HG03280 (cell line): ENCODE measurements around the gene FARP1.

Experiments
- ATAC-seq: cut with Tn5 transposase; IDR thresholded peaks from one replicate; pipeline ENCODE4 v1.9.1; 2021; ENCODE audit warnings: mild to moderate bottlenecking, moderate library complexity; ENCODE audit not compliant: unreplicated experiment

Gene FARP1, protein sequence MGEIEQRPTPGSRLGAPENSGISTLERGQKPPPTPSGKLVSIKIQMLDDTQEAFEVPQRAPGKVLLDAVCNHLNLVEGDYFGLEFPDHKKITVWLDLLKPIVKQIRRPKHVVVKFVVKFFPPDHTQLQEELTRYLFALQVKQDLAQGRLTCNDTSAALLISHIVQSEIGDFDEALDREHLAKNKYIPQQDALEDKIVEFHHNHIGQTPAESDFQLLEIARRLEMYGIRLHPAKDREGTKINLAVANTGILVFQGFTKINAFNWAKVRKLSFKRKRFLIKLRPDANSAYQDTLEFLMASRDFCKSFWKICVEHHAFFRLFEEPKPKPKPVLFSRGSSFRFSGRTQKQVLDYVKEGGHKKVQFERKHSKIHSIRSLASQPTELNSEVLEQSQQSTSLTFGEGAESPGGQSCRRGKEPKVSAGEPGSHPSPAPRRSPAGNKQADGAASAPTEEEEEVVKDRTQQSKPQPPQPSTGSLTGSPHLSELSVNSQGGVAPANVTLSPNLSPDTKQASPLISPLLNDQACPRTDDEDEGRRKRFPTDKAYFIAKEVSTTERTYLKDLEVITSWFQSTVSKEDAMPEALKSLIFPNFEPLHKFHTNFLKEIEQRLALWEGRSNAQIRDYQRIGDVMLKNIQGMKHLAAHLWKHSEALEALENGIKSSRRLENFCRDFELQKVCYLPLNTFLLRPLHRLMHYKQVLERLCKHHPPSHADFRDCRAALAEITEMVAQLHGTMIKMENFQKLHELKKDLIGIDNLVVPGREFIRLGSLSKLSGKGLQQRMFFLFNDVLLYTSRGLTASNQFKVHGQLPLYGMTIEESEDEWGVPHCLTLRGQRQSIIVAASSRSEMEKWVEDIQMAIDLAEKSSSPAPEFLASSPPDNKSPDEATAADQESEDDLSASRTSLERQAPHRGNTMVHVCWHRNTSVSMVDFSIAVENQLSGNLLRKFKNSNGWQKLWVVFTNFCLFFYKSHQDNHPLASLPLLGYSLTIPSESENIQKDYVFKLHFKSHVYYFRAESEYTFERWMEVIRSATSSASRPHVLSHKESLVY

DNA sequence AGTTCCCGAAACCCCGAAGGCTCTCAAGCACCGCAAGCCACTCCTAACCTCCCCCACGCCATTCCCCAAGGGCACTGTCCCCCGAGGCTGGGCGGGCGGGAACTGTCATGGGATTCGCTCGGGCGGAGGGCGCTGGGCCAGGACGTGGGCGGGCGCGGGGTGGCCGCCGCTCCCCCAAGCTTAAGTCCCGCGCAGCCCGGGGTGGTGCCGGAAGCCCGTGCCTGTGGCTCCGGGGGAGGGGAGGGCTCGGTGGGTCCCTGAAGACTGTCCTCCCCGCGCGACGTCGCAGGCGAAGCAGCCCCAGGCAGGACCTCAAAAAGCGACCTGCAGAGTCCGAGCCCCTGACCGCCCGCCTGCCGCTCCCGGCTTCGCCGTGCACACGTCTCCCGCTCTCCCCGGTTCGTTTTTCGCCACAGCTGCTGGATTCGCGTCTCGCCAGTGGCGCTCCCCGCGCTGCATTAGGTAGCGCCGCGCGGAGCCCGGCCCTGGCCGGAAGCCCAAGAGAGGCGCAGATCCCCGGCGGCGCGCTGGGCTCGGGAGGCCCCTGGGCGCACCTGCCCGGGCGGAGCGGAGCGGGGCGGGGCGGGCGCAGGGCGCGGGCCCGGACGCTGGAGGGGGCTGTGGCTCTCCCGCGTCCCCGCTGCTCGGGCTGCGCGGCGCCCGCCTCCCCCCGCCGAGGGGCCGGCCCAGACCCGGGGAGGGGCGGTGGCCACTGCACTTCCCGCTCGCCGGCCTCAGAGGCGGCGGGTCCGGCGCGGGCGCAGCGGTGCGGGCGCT lies at the start of gene FARP1:
TSS of gene FARP1 (plus strand) at position 715 of the 777 bp plus-strand sequence. CDS start 70,149 bp downstream, outside the sequence.
- peak; percentile 79 for ATAC-seq

DNA sequence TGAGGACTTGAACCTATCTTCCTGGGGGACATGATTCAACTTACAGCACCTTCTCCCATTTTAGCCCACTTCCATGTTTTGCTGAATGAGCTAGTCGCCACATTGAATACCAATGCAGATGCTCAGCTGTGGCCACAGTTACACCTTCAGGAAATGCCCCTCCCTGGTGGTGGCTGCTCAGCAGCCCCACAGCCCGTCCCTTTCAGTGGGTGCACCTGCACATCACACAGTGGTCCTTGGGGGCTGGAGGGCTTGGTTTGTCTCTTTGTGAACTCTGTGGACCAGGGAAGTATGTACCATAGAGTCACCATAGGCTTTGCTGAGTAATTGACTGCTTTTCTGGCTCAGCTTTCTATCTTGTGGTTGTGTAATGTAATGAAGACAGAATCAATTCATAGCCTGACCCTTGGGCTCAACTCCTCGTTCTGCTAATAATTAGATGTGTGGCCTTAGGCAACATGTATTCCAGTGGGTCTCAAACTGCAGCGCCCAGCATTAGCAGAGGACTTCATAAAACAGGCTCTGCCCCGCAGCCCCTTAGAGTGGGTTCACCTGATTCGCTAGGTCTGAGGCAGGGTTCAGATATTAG lies 48.1 kb upstream of the FARP1 start:
- ATAC-seq, result no peak

DNA sequence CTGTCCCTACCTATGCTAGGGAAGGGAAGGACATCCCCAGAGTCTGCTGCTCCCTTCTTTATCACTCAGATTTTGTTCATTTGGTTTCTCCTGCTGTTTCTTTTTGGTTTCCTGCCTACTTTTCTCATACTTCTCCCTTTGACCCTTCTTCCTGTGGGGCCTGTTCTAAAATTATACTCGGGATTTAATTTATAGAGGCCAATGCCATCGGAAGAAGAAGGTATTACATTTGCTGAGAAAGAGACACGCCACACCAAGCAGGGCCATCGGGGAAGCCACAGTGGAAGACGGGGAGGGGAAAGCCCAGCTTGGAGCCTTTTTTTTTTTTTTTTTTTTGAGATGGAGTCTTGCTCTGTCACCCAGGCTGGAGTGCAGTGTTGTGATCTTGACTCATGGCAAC lies 46.8 kb upstream of the FARP1 start:
- no peak for ATAC-seq

DNA sequence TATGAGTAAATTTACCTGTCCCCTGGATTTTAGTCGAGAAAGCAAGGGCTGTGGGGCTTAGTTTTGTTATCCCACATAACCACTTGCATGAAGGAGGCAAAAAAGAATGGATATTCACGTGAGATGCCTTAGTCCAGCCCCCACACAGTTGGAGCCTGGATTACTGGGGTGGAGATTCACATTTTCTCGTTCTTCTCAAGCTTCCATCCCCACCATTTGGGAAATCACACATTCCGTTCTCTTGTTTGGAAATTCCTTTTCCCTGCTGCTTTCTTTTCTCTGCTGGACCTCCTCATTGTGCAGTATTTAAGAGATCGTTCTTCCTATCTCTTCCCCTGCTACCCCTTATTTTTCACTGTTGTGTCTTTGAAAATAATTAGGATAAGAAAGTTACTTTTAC lies 45.1 kb upstream of the FARP1 start:
- ATAC-seq, result no peak

DNA sequence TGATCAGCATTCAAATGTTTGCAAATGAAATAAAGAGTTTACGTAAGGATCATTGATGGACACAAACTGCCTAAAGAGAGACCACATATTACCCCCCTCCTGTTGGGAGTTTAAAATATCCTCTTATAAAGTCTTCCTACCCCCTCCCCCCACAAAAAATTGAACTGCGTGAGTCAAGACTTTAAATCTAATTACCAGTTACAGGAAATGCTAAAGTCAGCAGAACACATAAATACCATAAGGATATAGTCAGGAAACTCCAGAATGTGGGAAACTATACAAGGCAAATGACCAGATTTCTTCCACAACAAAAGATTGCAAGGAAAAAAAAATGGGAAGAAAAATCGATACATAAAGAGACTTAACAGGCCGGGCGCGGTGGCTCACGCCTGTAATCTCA lies 44.4 kb upstream of the FARP1 start:
- no peak for ATAC-seq

DNA sequence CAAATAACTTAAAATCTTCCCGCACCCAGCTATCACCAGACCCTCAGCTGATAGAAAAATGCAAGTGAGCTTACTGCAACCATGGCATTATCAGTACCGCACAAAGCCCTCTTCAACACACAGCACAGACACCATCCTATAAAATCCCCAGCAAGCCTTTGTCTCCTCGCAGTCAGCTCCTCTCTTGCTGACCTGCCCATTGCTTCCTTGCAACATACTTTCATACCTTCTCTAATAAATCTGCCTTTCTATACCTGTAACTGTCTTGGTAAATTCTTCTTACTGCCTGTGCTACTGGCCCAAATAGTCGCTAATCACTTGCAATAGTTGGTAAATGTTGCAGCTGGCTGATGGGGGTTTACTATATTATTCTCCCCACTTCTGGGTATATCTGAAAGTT lies 43.3 kb upstream of the FARP1 start:
- no peak for ATAC-seq

DNA sequence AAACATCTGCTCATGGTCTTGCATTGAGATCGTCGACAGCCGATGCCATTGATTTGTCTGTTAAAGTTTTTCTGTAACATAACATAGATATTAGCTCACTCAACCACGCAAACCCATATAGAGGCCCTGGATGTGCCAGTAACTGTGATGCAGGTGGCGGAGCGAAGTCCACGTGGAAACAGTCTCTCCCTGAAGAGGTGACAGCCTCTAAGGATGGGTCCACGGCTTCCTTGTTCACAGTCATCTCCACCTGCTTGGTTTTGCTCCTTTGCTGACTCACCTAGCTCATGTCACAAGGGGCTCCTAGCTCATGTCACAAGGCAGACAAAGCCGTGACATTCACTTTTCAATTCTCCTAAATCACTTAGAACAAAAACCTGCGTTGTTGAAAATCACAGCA lies 42.4 kb upstream of the FARP1 start:
- no peak for ATAC-seq

DNA sequence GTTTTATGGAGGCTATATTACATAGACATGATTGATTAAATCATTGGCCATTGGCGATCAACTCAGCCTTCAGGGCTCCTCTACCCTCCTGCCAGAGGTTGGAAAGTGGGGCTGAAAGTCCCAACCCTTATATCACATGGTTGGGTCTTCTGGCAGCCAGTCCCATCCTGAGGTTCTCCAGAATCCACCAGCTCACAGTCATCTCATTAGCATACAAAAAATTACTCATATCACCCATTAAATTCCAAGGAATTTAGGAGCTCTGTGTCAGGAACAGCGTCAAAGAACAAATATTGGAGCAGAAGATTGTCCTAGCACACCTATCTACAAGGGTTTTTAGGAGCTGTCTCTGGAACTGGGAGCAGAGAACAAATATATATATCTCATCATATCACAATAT lies 39.4 kb upstream of the FARP1 start:
- no peak for ATAC-seq

DNA sequence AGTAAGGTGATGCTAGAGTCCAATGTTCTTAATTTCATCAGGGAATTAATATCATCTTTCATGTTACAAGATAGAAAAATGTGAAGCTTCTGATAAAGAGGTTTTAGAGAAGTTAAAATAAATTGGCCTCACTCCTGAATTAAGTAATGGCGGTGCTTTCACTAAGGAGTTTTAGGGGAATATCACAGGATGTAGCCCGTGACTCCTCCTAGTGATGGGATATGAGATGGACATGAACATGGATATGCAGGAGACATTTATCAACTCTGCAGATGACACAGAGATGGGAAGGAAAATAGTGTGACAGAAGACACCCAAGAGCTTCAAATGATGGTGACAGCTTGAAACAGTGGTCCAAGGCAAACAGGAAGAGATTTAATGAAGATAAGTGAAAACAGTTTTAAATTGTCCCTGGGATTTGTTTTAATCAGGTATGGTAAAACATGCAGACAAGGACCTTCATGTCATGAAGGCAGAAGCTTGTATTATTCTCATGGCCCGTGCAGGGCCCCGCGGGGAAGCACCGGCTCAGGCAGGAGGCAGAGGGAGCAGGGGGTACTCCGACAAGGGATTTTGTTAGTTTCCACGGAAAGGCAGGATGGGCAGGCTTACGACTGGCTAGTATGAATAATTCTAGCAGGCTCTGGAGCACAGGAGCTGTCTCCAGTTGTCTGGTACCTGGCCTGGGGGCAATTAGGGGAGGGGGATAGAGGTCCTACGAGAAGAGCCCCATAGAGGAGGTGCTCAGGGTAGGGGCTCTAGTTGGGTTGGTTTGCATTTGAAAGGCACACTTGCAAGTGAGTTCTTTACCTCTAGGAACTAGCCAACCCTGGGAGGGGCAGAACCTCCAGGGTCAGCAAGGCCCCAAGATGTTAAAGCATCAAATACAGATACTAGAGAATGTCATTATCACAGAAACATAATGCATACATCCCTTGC lies 38.7 kb upstream of the FARP1 start:
- ATAC-seq, result no peak

DNA sequence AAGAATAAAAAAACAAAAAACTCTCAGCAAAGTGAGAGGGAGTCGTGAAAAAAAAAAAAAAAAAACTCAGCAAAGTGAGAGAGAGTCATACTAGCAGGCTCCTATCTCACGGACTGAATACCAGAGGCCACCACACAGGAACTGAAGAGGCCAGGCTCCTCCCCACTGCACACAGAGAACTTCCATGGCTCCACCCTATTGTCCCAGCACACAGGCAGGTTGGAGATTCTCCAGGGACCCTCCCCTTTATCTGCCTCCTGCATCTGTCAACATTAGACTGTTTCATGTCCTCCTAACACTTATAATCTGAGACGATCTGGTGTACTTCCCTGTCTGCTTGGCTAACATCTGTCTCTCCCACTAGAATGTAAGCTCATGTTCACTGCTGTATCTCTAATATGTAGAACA lies 37.0 kb upstream of the FARP1 start:
- ATAC-seq, result no peak

DNA sequence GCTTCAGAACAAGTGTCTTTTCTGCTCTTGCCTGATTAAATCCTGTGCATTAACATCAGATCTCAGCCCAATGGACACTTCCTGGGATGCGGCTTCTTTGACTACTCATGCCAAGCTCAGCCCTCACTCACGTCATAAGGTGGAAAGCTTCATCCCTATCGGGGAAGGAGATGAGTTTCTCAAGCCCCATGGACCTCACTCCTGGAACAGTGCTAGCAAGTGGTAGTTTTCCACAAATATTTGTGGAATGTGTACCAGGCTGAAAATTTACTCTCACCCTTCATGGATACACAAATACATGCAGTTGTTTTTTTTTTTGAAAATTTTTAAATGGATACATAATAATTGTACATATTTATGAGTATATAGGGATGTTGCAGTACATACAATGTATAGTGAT lies 34.6 kb upstream of the FARP1 start:
- no peak for ATAC-seq

DNA sequence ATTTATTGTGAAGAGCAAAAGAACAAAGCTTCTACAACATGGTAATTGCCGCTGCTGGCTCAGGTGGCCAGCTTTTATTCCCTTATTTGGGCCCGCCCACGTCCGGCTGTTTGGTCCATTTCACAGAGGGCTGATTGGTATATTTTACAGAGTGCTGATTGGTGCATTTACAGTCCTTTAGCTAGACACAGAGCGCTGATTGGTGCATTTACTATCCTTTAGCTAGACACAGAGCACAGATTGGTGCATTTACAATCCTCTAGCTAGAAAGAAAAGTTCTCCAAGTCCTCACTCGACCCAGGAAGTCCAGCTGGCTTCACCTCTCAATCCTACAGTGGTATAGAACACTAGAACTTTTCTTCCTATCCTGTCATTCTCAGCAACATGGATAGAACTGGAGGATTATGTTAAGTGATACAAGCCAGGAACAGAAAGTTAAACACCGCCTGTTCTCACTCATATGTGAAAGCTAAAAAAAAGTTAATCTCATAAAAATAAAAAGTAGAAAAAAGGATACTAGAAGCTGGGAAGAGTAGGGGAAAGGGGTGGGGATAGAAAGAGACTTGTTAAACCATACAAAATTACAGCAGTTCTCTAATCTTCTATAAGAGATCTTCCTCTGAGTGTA lies 33.6 kb upstream of the FARP1 start:
- no peak for ATAC-seq

DNA sequence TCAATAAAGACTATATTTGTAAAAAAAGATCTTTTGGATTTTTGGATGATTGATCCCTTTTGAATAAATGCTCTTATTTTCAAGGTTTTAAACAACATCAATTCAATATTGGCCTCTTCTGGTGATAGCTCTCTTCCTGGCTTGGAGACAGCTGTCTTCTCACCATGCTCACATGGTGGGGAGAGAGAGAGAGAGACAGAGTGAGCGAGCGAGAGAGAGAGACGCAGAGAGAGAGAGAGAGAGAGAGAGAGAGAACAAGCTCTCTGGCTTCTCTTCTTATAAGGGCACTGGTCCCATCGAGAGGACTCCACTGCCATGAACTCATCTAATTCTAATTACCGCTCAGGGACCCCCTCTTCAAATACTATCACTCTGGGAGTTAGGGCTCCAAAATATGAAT lies 32.1 kb upstream of the FARP1 start:
- ATAC-seq, result no peak

DNA sequence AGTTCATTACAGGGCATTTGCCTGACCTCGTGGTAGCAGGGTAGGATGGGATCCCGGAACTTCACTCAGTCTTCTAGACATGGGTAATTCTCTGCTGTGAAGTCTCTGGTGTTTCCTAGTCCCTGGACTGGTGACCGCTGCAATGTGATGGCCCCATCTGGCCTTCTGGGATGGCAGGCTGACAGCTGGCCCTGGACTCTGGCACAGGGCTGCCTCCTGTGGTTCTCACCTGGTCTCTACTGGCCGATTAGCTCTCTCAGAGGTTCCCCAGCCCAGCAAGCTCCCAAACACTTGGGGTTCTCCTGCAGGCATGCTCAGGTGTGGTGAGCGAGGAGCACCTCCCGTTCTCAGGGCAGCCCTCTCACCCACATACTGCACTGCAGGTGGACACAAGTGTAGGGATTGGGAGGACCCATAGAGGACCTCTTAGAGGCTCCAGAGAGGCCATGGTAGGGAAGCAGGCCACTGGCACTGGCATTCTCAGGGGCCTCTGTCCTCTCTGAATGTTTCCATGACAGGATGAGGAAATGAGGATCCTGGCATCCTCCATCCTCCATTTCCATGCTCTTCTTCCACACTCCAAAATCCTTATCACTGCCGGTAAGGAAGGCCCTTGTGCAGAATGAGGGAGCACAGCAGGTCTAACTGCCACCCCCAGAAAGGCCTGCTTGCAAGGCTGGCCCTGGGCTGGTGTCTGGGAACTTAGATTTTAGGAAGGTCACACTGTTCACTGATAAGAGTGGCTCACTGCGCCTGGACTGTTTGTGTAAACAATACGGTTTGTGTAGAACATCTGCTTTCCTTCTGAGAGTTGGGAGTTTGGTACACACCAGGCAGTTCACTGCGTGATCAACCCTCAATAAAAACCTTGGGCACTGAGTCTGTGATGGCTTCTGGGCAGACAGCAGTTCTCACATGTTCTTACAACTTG lies 31.5 kb upstream of the FARP1 start:
- no peak for ATAC-seq

DNA sequence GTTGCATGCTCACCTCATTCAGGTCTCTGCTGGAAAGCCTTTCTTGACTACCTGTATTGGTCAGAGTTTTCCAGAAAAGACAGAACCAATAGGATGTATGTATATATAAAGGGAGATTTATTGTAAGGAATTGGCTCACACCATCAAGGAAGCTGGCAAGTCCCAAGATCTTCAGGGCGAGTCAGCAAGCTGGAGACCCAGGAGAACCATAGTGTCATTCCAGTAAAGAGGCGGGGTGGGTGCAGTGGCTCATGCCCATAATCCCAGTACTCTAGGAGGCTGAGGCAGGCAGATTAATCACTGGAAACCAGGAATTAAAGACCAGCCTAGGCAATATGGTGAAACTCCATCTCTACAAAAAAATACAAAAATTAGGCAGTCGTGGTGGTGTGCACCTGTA lies 30.4 kb upstream of the FARP1 start:
- no peak for ATAC-seq

DNA sequence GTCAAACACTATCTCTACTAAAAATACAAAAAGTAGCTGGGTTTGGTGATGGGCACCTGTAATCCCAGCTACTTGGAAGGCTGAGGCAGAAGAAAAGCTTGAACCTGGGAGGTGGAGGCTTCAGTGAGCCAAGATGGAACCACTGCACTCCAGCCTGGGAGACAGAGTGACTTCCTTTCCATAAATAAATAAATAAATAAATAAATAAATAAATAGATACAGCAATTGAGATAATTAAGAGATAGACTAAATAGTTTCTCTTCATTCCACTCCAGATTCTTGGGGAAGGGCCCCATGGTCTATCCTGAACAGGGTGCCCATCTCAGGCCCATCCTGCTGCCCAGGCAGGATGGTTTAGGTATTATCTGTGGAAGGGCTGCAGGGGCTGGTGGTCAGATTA lies 24.0 kb upstream of the FARP1 start:
- no peak for ATAC-seq

DNA sequence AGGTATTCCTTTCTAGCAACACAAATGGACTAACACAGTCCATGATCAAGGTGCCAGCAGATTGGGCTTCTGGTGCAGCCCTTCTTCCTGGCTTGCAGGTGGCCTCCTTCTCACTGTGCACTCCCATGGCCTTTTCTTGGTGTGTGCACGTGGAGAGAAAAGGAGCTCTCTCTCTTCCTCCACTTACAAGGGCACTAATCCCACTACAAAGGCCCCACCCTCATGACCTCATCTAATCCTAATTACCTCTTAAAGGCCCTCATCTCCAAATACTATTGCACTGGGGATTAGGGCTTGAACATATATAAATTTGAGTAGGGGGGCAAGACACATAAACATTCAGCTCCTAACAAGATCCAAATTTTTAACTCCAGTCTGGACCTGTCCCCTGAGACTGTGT lies 19.7 kb upstream of the FARP1 start:
- no peak for ATAC-seq
